Stimulated activated CD4-positive, alpha-beta T cell treated with anti-CD3 and anti-CD28 coated beads, Interleukin-2, amount 100 ng/mL, for 48 hours (primary cell): Measurements from ENCODE around the gene TBC1D20.

Experiments
- DNase-seq, 2 donors: peaks; one replicate each; pipeline ENCODE4 v3.0.0-alpha.2; 2020

The TBC1D20 gene

GRCh38 chr20:437787-438486 lies 24.4 kb downstream of the TBC1D20 start:
- DNase-seq, result no peak

DNA sequence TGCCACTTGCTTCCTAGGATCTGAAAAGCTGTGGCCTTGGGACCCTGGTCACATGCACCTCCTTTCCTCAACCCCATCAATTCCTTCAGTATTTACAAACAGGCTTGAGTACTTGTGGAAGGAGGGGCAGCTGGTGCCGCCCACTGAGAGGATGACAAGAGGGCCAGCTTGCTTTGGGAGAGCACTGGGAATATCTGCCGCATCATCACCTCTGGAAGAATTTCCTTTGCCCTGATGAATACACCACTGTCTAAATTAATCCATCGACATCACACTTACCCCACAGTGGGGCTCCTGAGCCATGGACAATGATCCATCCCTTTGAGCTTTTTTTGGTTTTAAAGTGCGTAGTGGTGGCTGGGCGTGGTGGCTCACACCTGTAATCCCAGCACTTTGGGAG lies 25.9 kb downstream of the TBC1D20 start:
- DNase-seq, result no peak

GRCh38 chr20:435558-435957 lies 26.8 kb downstream of the TBC1D20 start:
- DNase-seq, result no peak

DNA sequence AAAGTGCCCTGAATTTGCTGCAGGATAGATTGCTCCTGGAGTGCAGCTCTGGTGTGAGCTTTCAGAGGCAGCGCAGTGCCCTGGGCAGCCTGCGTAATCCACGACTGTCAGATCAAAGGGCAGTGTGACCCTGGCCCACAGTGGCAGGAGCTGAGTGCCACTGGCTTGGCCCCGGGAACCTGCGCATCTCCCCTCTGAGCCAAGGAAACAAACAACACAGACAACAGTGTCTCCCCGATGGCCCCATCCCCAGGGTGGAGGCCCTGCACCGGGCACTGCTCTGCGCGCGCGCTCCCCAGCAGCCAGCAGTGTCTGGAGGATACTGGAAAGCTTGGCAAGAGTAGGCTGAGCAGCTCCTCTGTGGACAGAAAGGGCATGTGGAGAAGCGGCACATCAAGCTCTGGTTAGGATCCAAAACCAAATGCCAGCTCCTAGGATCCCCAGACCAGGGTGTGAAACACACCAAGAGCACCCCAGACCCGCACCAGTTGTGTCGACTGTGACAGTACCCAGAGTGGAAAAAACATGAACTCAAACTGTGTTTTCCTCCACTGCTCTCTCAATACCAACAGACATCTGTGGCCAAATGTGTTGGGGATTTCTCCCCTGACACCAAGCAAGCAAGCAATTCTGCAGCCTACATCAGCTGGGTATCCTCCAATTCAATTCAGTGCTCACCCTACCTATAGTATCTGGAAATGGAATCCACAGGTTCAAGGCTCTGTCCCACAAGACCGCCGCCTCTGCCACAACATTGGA lies 27.5 kb downstream of the TBC1D20 start:
- DNase-seq, result no peak

GRCh38 chr20:434221-434620 lies 28.1 kb downstream of the TBC1D20 start:
- no peak for DNase-seq

DNA sequence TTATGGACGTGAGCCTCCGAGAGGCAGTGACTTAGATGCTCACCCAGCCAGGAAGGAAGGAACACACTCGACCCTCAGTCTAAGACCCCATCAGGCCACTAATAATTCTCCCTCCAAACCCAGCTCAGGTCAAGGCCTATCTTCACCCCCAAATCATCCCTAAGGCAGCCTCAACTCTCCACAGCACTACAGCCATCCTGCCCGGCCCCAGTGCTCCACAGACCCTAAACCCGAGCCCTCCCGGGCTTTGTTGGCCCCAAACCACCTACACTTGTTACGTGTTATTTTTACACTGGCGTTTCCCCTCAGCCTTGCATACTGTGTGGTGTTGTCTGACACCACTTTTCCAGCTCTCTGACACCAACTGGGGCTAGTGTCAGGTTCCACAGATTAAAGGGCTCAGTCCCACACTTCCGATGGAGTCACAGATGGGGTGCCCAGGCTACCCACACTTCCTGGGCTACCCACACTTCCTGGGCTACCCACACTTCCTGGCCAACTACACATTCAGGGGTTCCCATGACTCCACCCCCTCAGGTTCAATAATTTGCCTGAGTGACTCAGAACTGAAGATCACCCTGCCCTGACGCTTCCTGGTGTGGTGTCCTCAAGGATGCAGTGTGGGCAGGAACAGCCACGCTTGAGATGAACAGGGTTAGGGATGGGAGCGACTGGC lies 28.9 kb downstream of the TBC1D20 start:
- peak; percentile 53 to 62 for DNase-seq

DNA sequence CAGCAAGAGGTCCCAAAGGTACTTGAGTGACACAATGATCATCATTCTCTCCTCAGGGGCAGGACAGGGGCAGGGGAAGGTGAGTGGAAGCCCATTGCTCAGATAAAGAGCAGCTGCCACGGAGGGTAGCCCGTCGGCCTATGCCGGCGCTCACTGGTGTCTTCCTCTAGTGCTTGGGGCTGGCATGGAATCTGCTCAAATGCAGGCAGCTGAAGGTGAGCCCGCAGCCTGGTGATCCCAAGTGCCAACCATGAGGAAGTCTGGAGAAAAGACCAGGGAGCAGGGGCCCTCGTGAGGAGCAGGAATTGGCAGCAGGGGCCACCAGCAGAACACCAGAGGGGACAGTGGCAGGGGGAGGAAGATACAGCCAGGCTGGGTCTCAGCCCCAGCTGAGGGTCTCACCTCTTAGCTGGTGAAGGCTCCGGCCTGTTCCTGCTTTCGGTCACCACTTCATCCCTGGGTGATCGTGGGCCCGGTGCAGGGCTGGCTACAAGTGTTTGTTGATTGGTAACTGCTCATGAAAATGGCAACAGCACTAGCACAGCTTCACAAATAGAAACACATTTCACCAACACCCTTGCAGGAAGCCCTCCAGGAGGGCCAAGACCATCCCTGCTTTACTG lies 29.5 kb downstream of the TBC1D20 start:
- DNase-seq, result no peak

- DNase-seq, result no peak
Measured at GRCh38 chr20:432208-432607, 30.1 kb downstream of the TBC1D20 start.

DNA sequence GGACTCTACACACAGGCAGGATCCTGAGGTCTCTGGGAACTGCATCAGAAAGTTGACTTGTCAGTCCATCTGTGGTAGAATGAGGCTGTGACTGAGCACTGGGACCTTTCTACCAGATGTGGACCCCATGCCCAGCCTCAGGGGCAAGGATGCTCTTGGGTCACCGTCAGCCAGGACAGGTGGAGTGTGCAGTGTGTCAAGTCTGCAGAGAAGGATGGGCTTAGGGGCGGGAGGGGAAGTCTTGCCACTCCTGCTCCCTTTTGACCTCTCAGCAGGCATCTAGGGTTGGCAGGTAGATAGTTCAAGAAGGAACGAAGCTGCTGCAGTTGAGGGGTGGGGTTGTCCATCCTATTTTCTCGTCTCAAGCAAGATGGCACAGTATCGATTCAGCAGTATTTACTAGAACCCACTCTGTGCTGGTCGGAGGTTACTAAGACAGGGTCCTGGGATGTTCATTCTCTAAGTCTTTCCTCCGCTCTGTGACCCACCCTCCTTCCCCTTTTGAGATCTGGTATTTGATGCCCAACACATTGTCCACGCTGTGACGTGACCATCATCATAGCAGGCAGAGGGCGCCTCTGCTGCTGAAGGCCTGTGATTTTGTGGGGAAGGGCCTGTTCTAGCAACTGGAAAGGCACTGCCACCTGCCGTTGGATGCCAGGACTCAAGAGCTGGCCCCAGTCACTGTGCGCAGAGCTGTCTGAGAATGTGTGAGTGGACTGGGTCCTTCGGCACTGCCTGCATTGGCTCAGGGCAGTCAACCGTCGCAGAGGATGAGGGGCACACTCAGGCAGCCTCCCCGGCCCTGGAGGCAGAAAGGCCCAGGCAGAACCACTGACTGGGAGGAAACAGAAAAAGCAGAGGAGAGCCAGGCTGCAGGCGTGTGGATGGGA lies 31.1 kb downstream of the TBC1D20 start:
- no peak for DNase-seq

GRCh38 chr20:430091-430999 lies 32.0 kb downstream of the TBC1D20 start:
- no peak for DNase-seq

- no peak for DNase-seq
Measured at GRCh38 chr20:428658-429200, 33.6 kb downstream of the TBC1D20 start.

DNA sequence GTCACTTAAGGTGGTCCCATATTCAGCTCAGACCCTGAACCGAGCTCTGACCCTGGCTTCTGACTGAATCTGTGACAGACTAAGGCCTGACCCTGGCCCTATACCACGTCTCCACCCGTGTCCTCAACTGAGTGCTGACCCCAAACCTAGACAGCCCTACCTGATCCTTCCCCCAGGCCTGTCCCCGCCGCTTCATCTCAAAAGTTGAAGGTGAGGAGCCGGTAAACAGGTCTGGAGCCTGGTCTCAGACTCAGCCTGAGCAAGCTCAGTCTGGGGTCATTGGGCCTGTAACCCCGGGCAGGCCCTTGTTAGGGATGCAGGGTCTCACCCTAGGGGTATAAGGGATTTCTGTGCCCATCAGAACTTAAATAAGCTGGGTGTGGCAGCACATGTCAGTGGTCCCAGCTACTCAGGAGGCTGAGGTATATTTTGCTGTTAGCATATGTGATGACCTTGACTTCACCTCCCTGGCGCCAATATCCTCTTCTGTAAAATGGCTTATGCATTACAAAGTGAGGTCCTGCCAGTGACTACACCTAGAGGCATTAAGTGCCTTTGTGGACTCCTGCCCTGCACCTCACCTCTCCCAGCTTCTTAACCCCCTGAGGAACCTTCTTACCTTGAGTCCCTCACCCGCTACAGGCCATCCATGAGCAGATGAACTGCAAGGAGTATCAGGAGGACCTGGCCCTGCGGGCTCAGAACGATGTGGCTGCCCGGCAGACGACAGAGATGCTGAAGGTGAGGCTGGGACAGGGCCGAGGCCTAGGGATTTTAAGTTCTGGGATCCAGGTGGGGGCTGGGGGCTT lies 34.3 kb downstream of the TBC1D20 start:
- DNase-seq, result no peak

- no peak for DNase-seq
Measured at GRCh38 chr20:427401-427800, 34.9 kb downstream of the TBC1D20 start.

GRCh38 chr20:426566-426965 lies 35.8 kb downstream of the TBC1D20 start:
- no peak for DNase-seq

DNA sequence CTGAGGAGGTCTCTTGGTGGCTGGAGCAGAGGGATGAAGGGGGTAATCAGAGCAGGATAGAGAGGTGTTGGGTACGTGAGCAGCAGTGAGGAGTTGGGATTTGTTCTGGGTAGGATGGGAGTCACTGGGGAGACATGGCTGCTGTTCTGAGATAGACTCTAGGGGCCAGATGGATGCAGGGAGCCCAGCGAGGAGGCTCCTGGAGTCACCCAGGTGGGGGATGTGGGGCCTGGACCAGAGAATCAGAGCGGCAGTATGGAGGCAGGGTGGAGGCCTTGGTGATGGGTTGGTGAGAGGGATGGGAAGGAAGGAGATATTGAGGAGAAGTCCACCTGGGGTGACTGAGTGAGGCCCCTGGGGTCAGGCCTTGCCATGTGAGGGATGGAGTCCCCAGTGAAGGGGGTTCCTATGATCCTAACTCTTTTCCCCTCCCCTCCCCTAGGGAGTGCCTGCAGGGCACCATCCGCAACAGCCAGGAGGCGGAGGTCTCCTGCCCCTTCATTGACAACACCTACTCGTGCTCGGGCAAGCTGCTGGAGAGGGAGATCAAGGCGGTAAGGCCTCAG lies 40.6 kb downstream of the TBC1D20 start:
- no peak for DNase-seq

DNA sequence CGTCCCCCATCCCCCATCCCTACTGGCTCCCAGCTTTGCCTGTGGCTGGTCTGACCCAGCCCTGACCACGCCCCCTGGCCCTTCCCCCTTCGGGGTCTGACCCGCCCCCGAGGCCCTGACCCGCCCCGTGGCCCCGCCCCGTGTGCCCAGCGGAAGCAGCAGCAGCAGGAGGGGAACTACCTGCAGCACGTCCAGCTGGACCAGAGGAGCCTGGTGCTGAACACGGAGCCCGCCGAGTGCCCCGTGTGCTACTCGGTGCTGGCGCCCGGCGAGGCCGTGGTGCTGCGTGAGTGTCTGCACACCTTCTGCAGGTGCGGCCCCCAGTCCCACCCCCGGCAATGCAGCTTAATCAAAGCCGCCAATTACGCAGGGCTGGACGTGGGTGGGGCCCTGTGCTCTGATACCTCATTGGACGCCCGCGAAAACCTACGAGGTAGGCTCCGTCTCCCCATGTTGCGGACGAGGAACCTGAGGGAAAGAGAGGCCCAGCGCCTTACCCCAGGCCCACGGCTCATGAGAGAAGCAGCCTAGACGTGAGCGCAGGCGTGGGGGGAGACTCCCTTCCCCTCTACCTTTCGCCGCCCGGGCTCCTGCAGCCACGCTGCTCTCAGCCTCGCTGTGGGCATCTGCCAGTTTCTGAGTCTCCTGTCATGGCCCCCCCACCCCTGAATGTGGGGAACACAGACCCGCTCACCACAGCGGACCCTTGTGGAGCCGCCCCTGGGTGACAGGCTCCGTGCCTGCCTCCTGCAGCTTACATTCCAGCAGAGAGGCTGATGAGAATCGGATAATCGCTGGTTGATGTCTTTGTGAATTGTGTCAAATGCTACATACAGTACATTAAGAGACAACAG lies 41.4 kb downstream of the TBC1D20 start:
- no peak for DNase-seq

- no peak for DNase-seq
Measured at GRCh38 chr20:420166-420620, 42.1 kb downstream of the TBC1D20 start.

- DNase-seq, result no peak
Measured at GRCh38 chr20:419556-420165, 42.7 kb downstream of the TBC1D20 start.
